HepG2 (cell line): ENCODE results near the gene COLGALT1. TPM values are rescaled to one million over a fixed set of nuclear protein-coding genes. Genes with fewer than 3 reads are reported as not detected.

Experiments used
- CC2D1A ChIP-seq: sonication (generic); formaldehyde crosslinking; IDR thresholded peaks from 2 replicates; pipeline ENCODE4 v1.8.1; 2023; ENCODE audit warnings: mild to moderate bottlenecking, missing genetic modification reagents
- ESRRA ChIP-seq: sonication (generic); formaldehyde crosslinking; IDR thresholded peaks from 2 replicates; pipeline ENCODE4 v1.5.1; 2020; ENCODE audit warnings: mild to moderate bottlenecking, low read depth, missing genetic modification reagents
- HDAC1 ChIP-seq: sonication (generic); formaldehyde crosslinking; IDR thresholded peaks from 2 replicates; pipeline ENCODE4 v1.5.1; 2020; ENCODE audit warnings: mild to moderate bottlenecking, missing genetic modification reagents
- HMG20B ChIP-seq: conservative IDR thresholded peaks from 2 replicates; pipeline ENCODE4 v1.6.1; 2016; ENCODE audit warnings: missing genetic modification reagents, missing compliant biosample characterization
- HOXA5 ChIP-seq: sonication (generic); formaldehyde crosslinking; IDR thresholded peaks from 2 replicates; pipeline ENCODE4 v1.4.0; 2020; ENCODE audit warnings: missing genetic modification reagents
- NRL ChIP-seq: sonication (generic); formaldehyde crosslinking; IDR thresholded peaks from 2 replicates; pipeline ENCODE4 v1.5.0; 2020; ENCODE audit warnings: missing genetic modification reagents, mild to moderate bottlenecking, moderate library complexity, borderline replicate concordance
- PHF8 ChIP-seq: sonication (generic); formaldehyde crosslinking; IDR thresholded peaks from 2 replicates; pipeline ENCODE4 v1.5.0; 2020; ENCODE audit warnings: missing genetic modification reagents
- POLR2AphosphoS5 ChIP-seq: IDR thresholded peaks from 2 replicates; pipeline ENCODE4 v1.6.1; 2012; ENCODE audit warnings: low read depth, low read length
- TBP ChIP-seq: sonication (generic); formaldehyde crosslinking; IDR thresholded peaks from 2 replicates; pipeline ENCODE4 v1.5.0; 2020; ENCODE audit warnings: missing genetic modification reagents
- ZBTB7A ChIP-seq: sonication (generic); formaldehyde crosslinking; IDR thresholded peaks from 2 replicates; pipeline ENCODE4 v1.8.0; 2022; ENCODE audit warnings: mild to moderate bottlenecking, missing genetic modification reagents
- ZFX ChIP-seq: sonication (generic); formaldehyde crosslinking; IDR thresholded peaks from 2 replicates; pipeline ENCODE4 v1.4.0; 2020; ENCODE audit warnings: mild to moderate bottlenecking, low read depth, missing genetic modification reagents, moderate library complexity
- ZNF224 ChIP-seq: sonication (generic); formaldehyde crosslinking; IDR thresholded peaks from 2 replicates; pipeline ENCODE4 v1.5.0; 2020; ENCODE audit warnings: mild to moderate bottlenecking, missing genetic modification reagents
- ZNF282 ChIP-seq: fragments of 450-650 bp; IDR thresholded peaks from 2 replicates; pipeline ENCODE4 v1.6.1; 2018; ENCODE audit not compliant: partially characterized antibody
- ZNF460 ChIP-seq: sonication (generic); formaldehyde crosslinking; IDR thresholded peaks from 2 replicates; pipeline ENCODE4 v1.5.1; 2020; ENCODE audit warnings: missing genetic modification reagents, mild to moderate bottlenecking, borderline replicate concordance
- ZNF572 ChIP-seq: sonication (generic); formaldehyde crosslinking; IDR thresholded peaks from 2 replicates; pipeline ENCODE4 v1.5.1; 2020; ENCODE audit warnings: mild to moderate bottlenecking, missing genetic modification reagents
- ZNF788 ChIP-seq: sonication (generic); formaldehyde crosslinking; IDR thresholded peaks from 2 replicates; pipeline ENCODE4 v1.5.0; 2020; ENCODE audit warnings: mild to moderate bottlenecking, missing genetic modification reagents, borderline replicate concordance
- ZNF83 ChIP-seq: sonication (generic); formaldehyde crosslinking; IDR thresholded peaks from 2 replicates; pipeline ENCODE4 v1.4.0; 2020; ENCODE audit warnings: missing genetic modification reagents, mild to moderate bottlenecking, borderline replicate concordance
- polyA plus RNA-seq, 8 experiments: library from polyadenylated mRNA; depleted of rRNA in 3 of 8; stranded (reverse) in 7 of 8; unstranded in 1 of 8; fragments of >200 nt; fragmentation: Illumina TruSeq in 4 of 8; extraction: Trizol in 4 of 8; gene quantifications; 2 replicates each; pipeline versions ENCODE4 v1.2.1 to v1.2.3, GENCODE V29; 2011 to 2016; ENCODE audit warnings: low read depth in 4 of 8, missing spikeins in 1 of 8, mixed read lengths in 1 of 8; ENCODE audit not compliant: insufficient read depth in 1 of 8
- total RNA-seq, 5 experiments: library from RNA; depleted of rRNA; stranded (reverse); fragments of >200 nt; fragmentation: Illumina TruSeq; extraction: Trizol; gene quantifications; 2 replicates each; pipeline ENCODE4 v1.2.3, GENCODE V29; 2016; ENCODE audit warnings: low read depth in 1 of 5
- TF ChIP-seq, protein P1 (sequence below): IDR thresholded peaks from 2 replicates; pipeline ENCODE4 v1.6.1; 2016
- TF ChIP-seq, protein P2 (sequence below): sonication (generic); formaldehyde crosslinking; IDR thresholded peaks from 2 replicates; pipeline ENCODE4 v1.5.1; 2020; ENCODE audit warnings: mild to moderate bottlenecking, moderate library complexity, missing genetic modification reagents
- TF ChIP-seq, protein P3 (sequence below): sonication (generic); formaldehyde crosslinking; IDR thresholded peaks from 2 replicates; pipeline ENCODE4 v1.5.1; 2020; ENCODE audit warnings: missing genetic modification reagents, mild to moderate bottlenecking, borderline replicate concordance
- TF ChIP-seq, protein P4 (sequence below): sonication (generic); formaldehyde crosslinking; IDR thresholded peaks from 2 replicates; pipeline ENCODE4 v1.4.0; 2020; ENCODE audit warnings: low read depth, mild to moderate bottlenecking, missing genetic modification reagents

COLGALT1 gene
- total and polyA plus RNA-seq, 2 of the 13 experiments (the other 11 are each of a cell fraction or from before 2014, with no cell fraction given), result 58.0 to 211 TPM

DNA sequence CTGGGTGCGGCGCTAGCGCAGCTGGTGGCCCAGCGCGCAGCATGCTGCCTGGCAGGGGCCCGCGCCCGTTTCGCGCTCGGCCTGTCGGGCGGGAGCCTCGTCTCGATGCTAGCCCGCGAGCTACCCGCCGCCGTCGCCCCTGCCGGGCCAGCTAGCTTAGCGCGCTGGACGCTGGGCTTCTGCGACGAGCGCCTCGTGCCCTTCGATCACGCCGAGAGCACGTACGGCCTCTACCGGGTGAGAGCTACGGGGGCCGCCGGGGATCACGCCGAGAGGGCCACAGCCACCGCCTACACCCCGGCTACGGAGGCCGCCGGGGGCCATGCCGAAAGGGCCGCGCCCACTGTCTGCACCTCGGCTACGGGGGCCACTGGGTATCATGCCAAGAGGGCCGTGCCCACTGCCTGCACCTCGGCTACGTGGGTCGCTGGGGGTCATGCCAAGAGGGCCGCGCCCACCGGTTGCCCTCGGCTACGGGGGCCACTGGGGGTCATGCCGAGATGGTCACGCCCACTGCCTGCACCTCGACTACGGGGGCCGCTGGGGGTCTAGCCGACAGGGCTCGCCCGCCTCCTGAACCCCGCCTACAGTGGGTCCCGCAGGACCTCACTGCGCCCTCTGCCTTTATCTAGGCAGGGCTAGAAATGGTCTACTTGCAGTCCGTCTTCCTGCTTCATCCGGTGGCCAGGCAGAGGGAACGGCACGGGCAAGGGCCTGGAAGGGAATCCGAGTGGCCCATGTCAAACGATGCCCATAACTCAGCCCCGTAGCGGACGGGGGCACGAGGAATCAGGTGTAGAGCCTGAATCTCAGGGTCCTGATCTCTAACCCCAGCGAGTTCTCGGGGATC is 43.5 kb upstream of the COLGALT1 start (continued):
- peak; percentile 82; the same call in 1 of the 2 replicates for TF ChIP-seq ZBTB7A (CRISPR knock-in tag)
- 0 out of 2 replicates have a peak, but pooled peaks have one; percentile 45 for TF ChIP-seq ZNF83 (CRISPR knock-in tag)
- TF ChIP-seq ESRRA (CRISPR knock-in tag), result peak; percentile 84
- TF ChIP-seq POLR2AphosphoS5, result no peak; the same call in 1 of the 2 replicates
- peak; percentile 90 for TF ChIP-seq ZNF788
- TF ChIP-seq, protein P1, sequence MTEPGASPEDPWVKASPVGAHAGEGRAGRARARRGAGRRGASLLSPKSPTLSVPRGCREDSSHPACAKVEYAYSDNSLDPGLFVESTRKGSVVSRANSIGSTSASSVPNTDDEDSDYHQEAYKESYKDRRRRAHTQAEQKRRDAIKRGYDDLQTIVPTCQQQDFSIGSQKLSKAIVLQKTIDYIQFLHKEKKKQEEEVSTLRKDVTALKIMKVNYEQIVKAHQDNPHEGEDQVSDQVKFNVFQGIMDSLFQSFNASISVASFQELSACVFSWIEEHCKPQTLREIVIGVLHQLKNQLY, result peak; percentile 49
- peak; percentile 50; the same call in 1 of the 2 replicates for TF ChIP-seq TBP (CRISPR knock-in tag)
- no peak for TF ChIP-seq ZNF282
- TF ChIP-seq PHF8 (CRISPR knock-in tag), result peak; percentile 81
- TF ChIP-seq HMG20B (CRISPR knock-in tag), result peak; percentile 63; the same call in 1 of the 2 replicates
- TF ChIP-seq ZFX (CRISPR knock-in tag), result peak; percentile 97
- TF ChIP-seq ZNF572 (CRISPR knock-in tag), result 0 out of 2 replicates have a peak, but pooled peaks have one; percentile 80
- peak; percentile 97 for TF ChIP-seq HDAC1 (CRISPR knock-in tag)
- peak; percentile 98 for TF ChIP-seq CC2D1A (CRISPR knock-in tag)
- peak; percentile 9; the same call in 1 of the 2 replicates for TF ChIP-seq ZNF460
- TF ChIP-seq HOXA5 (CRISPR knock-in tag), result peak; percentile 90
- peak; percentile 74; the same call in 1 of the 2 replicates for TF ChIP-seq ZNF224 (CRISPR knock-in tag)
- peak; percentile 83 for TF ChIP-seq NRL (CRISPR knock-in tag)
- TF ChIP-seq, protein P2, sequence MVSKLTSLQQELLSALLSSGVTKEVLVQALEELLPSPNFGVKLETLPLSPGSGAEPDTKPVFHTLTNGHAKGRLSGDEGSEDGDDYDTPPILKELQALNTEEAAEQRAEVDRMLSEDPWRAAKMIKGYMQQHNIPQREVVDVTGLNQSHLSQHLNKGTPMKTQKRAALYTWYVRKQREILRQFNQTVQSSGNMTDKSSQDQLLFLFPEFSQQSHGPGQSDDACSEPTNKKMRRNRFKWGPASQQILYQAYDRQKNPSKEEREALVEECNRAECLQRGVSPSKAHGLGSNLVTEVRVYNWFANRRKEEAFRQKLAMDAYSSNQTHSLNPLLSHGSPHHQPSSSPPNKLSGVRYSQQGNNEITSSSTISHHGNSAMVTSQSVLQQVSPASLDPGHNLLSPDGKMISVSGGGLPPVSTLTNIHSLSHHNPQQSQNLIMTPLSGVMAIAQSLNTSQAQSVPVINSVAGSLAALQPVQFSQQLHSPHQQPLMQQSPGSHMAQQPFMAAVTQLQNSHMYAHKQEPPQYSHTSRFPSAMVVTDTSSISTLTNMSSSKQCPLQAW, result 0 out of 2 replicates have a peak, but pooled peaks have one; percentile 84
- TF ChIP-seq, protein P3, sequence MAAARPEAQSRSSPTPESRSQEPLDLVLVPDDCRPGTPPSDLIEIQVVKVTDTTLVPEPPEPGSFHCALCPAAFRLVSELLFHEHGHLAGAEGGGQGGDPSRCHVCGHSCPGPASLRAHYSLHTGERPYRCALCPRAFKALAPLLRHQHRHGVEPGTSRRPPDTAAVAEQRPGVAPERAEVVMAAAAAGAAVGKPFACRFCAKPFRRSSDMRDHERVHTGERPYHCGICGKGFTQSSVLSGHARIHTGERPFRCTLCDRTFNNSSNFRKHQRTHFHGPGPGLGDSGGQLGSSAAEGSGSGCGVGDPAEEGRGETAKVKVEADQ (CRISPR knock-in tag), result peak; percentile 98
- TF ChIP-seq, protein P4, sequence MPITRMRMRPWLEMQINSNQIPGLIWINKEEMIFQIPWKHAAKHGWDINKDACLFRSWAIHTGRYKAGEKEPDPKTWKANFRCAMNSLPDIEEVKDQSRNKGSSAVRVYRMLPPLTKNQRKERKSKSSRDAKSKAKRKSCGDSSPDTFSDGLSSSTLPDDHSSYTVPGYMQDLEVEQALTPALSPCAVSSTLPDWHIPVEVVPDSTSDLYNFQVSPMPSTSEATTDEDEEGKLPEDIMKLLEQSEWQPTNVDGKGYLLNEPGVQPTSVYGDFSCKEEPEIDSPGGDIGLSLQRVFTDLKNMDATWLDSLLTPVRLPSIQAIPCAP (CRISPR knock-in tag), result peak; percentile 94
